GM12874 (cell line): ENCODE results near the gene AGBL1.

Source experiments
- TF ChIP-seq, protein P1 (sequence below): IDR thresholded peaks from 2 replicates; pipeline ENCODE4 v1.5.1; 2011; ENCODE audit warnings: low read depth, mild to moderate bottlenecking, control low read depth, low read length, moderate library complexity; ENCODE audit not compliant: insufficient read depth

AGBL1 gene

DNA sequence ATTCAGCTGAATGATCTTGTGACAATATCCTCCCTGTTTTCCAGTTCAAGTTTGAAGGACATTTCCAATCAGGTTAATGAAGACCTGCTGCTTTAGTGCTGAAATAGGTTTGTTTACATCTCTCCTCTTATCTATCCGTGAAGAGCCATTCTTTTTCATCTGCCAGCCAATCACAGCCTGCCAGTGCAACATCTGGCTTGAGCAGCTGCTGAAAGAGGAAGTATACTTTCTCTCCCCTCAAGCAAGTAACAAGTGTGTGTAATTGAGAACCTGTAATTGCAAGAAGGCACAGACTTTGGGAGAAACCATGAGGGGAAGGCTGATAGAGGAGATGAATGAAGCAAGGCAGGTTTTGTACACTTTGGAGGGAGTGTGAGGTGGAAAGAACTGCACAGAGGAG is 404.3 kb downstream of the AGBL1 start:
- TF ChIP-seq, protein P1, sequence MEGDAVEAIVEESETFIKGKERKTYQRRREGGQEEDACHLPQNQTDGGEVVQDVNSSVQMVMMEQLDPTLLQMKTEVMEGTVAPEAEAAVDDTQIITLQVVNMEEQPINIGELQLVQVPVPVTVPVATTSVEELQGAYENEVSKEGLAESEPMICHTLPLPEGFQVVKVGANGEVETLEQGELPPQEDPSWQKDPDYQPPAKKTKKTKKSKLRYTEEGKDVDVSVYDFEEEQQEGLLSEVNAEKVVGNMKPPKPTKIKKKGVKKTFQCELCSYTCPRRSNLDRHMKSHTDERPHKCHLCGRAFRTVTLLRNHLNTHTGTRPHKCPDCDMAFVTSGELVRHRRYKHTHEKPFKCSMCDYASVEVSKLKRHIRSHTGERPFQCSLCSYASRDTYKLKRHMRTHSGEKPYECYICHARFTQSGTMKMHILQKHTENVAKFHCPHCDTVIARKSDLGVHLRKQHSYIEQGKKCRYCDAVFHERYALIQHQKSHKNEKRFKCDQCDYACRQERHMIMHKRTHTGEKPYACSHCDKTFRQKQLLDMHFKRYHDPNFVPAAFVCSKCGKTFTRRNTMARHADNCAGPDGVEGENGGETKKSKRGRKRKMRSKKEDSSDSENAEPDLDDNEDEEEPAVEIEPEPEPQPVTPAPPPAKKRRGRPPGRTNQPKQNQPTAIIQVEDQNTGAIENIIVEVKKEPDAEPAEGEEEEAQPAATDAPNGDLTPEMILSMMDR = no peak

DNA sequence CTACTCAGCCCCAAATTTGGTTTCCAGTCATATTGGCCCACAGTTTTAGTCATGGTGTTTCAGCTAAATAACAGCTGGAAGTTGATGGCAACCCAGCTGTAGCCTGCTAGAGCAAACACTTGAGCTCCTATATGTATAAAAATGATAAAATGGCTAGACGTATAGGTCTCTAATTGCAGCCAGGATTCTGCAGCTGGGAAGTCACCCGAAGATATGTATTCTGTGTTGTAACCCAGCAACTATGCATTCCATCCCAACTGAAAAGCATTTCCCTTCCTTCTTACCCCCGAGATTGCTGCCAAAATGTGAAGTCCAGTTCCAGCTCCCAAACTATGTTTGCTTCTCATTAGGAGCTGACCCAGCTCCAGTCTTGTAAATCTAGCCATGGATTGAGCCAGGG is 408.4 kb downstream of the AGBL1 start:
- TF ChIP-seq, protein P1 = no peak

DNA sequence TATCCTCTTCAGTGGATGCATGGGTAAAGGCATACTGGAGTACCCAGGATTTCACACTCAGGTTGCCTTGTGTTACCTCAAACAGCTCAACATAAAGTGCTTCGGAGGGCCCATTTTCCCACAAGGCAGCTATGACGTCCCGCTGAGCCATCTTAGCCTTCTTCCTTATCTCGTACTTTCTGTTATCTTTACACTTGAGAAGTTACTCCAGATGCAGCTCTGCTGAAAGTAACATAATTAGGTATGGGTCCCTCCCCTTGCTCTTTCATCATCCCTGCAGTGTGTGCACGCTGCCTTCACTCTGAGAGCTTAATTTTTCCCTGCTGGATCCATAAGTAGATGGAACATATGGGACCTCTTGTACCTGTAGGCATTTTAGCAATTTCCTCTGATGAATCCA is 410.3 kb downstream of the AGBL1 start:
- TF ChIP-seq, protein P1 = no peak

DNA sequence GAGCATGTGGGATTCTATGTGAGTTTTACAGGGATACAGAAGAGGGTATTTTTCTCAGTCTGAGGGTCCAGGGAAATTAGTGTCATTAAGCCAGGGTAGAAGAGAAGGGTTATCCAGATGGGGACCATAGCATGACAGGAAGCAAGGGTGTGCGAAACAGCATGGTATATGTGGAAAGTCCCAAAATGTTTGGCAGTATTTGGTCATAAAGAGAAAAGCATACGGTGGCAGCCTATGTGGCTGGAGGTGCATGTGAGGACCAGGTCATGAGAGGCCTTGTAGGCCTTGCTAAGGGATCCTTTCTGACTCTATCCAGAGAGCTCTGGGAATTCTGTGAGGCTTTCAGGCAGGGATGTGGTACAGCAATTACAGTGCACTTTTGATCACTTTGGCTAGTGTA is 411.4 kb downstream of the AGBL1 start:
- TF ChIP-seq, protein P1 = no peak

DNA sequence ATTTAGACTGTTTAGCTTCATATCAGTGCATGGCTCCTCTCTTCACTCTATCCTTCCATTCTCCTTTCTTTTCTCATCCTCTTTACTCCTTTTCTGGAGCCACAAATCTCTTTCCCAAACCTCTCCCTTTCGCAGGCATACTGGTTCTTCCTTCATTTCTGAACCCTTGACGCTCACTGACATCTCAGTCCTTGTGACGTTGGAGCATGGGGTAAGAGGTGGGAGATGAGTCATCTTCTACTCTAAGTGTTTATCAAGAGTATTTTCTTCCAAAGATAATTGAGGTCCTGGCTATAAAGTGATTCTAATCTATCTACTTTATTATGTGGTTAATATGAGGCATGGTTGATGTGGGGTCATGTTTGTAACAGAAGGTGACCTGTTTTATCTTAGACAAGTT is 414.2 kb downstream of the AGBL1 start:
- TF ChIP-seq, protein P1 = no peak

DNA sequence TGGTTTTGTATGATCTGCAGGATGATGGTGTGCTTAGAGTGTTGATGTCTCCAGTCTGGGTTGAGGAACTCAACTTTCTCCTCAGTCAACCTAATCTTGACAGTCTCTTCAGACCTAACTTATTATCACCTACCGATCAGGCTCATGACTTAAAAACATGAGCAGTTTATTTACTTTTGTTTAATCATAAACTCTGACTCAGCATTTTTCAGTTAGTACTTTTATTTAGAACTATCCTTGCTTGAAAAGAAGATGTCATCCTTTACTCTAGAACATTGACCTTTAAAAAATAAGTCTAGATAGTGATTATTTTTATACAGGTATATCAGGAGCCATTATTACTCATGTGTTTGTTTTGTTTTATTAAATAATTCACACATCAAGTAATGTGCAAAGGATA is 414.8 kb downstream of the AGBL1 start:
- TF ChIP-seq, protein P1 = no peak

DNA sequence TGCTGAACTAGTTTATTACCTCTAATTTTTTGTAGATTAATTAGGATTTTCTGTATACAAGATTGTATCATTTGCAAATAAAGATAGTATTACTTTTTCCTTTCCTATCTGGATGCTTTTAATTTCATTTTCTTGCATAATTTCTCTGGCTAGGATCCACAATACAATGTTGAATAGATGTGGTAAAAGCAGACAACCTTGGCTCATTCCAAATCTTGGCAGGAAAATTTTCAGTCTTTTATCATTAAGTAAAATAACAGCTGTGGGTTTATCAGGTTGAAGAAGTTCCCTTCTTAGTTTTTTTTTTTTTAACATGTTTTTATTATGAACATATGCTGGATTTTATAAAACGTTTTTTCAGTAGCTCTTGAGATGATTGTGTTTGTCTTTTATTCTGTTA is 422.6 kb downstream of the AGBL1 start:
- TF ChIP-seq, protein P1 = no peak

DNA sequence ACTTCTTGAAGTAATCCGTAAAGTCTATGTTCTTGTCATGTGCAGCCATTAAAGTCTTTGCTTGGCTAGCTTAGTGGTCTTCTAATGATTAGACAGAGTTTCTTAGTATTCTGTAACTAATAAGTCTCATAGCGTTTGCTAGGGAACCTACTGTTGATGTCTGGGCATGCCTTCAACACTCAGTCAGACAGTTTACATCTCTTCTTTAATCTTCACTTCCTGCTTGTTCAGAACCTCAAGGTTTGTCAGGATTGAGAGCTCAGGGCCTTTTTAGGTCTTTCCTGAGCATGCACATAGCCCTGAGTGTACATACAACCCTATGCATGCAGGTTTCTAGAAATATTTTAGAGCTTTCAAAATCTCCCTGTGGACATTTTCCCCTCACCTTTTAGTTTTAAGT is 426.3 kb downstream of the AGBL1 start:
- TF ChIP-seq, protein P1 = no peak
